Neural progenitor cell (in vitro differentiated cells): ENCODE measurements around the gene SEMG2. TPM values are rescaled to one million over a fixed set of nuclear protein-coding genes. Genes with fewer than 3 reads are reported as not detected.

Experiments
- DNase-seq: peaks from one replicate; pipeline ENCODE4 v3.0.0-alpha.2; 2016; ENCODE audit warnings: low spot score
- H2AFZ ChIP-seq: fragments of 200-600 bp; sonication (generic); replicated peaks from 2 replicates; pipeline ENCODE4 v1.6.1; 2016; ENCODE audit warnings: antibody characterized with exemption
- H3F3A ChIP-seq: fragments of 200-600 bp; sonication (generic); 2 replicates; pipeline ENCODE4 v1.6.1; 2016; ENCODE audit warnings: antibody characterized with exemption, low read depth
- H3K27ac ChIP-seq: fragments of 200-600 bp; sonication (generic); 2 replicates; pipeline ENCODE4 v1.5.1; 2016; ENCODE audit warnings: mild to moderate bottlenecking
- H3K27me3 ChIP-seq: fragments of 200-600 bp; sonication (generic); 2 replicates; pipeline ENCODE4 v1.6.1; 2016; ENCODE audit warnings: mild to moderate bottlenecking, moderate library complexity
- H3K36me3 ChIP-seq: fragments of 200-600 bp; sonication (generic); 2 replicates; pipeline ENCODE4 v1.5.1; 2016
- H3K4me1 ChIP-seq: fragments of 200-600 bp; sonication (generic); 2 replicates; pipeline ENCODE4 v1.6.1; 2016; ENCODE audit warnings: mixed run types
- H3K4me2 ChIP-seq: fragments of 200-600 bp; sonication (generic); 2 replicates; pipeline ENCODE4 v1.6.1; 2016
- H3K4me3 ChIP-seq: fragments of 200-600 bp; sonication (generic); 2 replicates; pipeline ENCODE4 v1.5.1; 2016
- H3K79me2 ChIP-seq: fragments of 200-600 bp; sonication (generic); 2 replicates; pipeline ENCODE4 v1.6.1; 2016; ENCODE audit warnings: low read depth
- H3K9ac ChIP-seq: fragments of 200-600 bp; sonication (generic); 2 replicates; pipeline ENCODE4 v1.6.1; 2016
- H3K9me3 ChIP-seq: fragments of 200-600 bp; sonication (generic); 2 replicates; pipeline ENCODE4 v1.5.1; 2016; ENCODE audit warnings: low read depth
- H4K20me1 ChIP-seq: fragments of 200-600 bp; sonication (generic); 2 replicates; pipeline ENCODE4 v1.6.1; 2016; ENCODE audit warnings: low read depth
- H3K27ac Mint-ChIP-seq: 3 replicates; pipeline ENCODE4 v1.8.0; 2021; ENCODE audit warnings: mixed read lengths
- H3K27me3 Mint-ChIP-seq: 2 replicates; pipeline ENCODE4 v1.8.0; 2022; ENCODE audit warnings: low read depth, mild to moderate bottlenecking, inconsistent platforms, moderate library complexity, mixed read lengths; ENCODE audit not compliant: insufficient read depth
- H3K36me3 Mint-ChIP-seq: 3 replicates; pipeline ENCODE4 v1.8.0; 2021; ENCODE audit warnings: mixed read lengths
- H3K4me1 Mint-ChIP-seq: 3 replicates; pipeline ENCODE4 v1.8.0; 2021; ENCODE audit warnings: mixed read lengths
- H3K4me3 Mint-ChIP-seq: 3 replicates; pipeline ENCODE4 v1.8.0; 2021; ENCODE audit warnings: mild to moderate bottlenecking, moderate library complexity, mixed read lengths
- H3K9me3 Mint-ChIP-seq: 3 replicates; pipeline ENCODE4 v1.8.0; 2020; ENCODE audit warnings: mixed read lengths
- EZH2 ChIP-seq: fragments of 200-600 bp; sonication (generic); IDR thresholded peaks from 2 replicates; pipeline ENCODE4 v1.6.1; 2017; ENCODE audit warnings: antibody characterized with exemption, mild to moderate bottlenecking, moderate library complexity
- EZH2phosphoT487 ChIP-seq: fragments of 200-600 bp; sonication (generic); IDR thresholded peaks from 2 replicates; pipeline ENCODE4 v1.6.1; 2017; ENCODE audit warnings: antibody characterized with exemption
- total RNA-seq: library from RNA; depleted of rRNA; stranded (reverse); fragments of >200 nt; gene quantifications from 2 replicates; pipeline ENCODE4 v1.2.3, GENCODE V29; 2015; ENCODE audit warnings: low replicate concordance
- TF ChIP-seq, protein P1 (sequence below): fragments of 200-600 bp; sonication (generic); IDR thresholded peaks from 2 replicates; pipeline ENCODE4 v1.5.1; 2017; ENCODE audit warnings: antibody characterized with exemption, mild to moderate bottlenecking

The SEMG2 gene
- total RNA-seq, 1 donor from 2014 or later: not detected

GRCh38 chr20:45263556-45264266 lies 42.5 kb downstream of the SEMG2 start:
- Mint-ChIP-seq H3K4me3 (no peak overlapping the region), H3K27ac (no peak overlapping the region), H3K9me3 (no peaks in the 10 kb centered on the region), H3K4me1 (peaks cover 19% of the 10 kb centered on the region), H3K36me3 (no peaks in the 10 kb centered on the region), H3K27me3 (peaks cover 6% of the 10 kb centered on the region)
- Histone ChIP-seq H3K4me1 (peaks cover 8% of the 10 kb centered on the region), H3K27me3 (no peaks in the 10 kb centered on the region), H3K9me3 (no peaks in the 10 kb centered on the region), H3K4me3 (no peak overlapping the region), H3K4me2 (no peak overlapping the region), H3K79me2 (no peaks in the 10 kb centered on the region), H3F3A (no peaks in the 10 kb centered on the region), H3K9ac (no peak overlapping the region), H3K36me3 (no peaks in the 10 kb centered on the region), H2AFZ (no peak overlapping the region), H4K20me1 (no peaks in the 10 kb centered on the region), H3K27ac (no peak overlapping the region)
- TF ChIP-seq, protein P1, sequence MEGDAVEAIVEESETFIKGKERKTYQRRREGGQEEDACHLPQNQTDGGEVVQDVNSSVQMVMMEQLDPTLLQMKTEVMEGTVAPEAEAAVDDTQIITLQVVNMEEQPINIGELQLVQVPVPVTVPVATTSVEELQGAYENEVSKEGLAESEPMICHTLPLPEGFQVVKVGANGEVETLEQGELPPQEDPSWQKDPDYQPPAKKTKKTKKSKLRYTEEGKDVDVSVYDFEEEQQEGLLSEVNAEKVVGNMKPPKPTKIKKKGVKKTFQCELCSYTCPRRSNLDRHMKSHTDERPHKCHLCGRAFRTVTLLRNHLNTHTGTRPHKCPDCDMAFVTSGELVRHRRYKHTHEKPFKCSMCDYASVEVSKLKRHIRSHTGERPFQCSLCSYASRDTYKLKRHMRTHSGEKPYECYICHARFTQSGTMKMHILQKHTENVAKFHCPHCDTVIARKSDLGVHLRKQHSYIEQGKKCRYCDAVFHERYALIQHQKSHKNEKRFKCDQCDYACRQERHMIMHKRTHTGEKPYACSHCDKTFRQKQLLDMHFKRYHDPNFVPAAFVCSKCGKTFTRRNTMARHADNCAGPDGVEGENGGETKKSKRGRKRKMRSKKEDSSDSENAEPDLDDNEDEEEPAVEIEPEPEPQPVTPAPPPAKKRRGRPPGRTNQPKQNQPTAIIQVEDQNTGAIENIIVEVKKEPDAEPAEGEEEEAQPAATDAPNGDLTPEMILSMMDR: no peak
- TF ChIP-seq EZH2phosphoT487 (no peak), EZH2 (no peak)
- no peak for DNase-seq

- Histone ChIP-seq H3K9me3 (no peaks in the 10 kb centered on the region), H3K27ac (no peak overlapping the region), H3K4me1 (no peaks in the 10 kb centered on the region), H3K4me2 (no peak overlapping the region), H4K20me1 (no peaks in the 10 kb centered on the region), H3K4me3 (no peak overlapping the region), H3K9ac (no peak overlapping the region), H3K79me2 (no peaks in the 10 kb centered on the region), H3F3A (no peaks in the 10 kb centered on the region), H3K27me3 (no peaks in the 10 kb centered on the region), H3K36me3 (no peaks in the 10 kb centered on the region), H2AFZ (no peak overlapping the region)
- Mint-ChIP-seq H3K4me3 (no peak overlapping the region), H3K4me1 (peaks cover 6% of the 10 kb centered on the region), H3K27ac (no peak overlapping the region), H3K36me3 (no peaks in the 10 kb centered on the region), H3K9me3 (no peaks in the 10 kb centered on the region), H3K27me3 (peaks cover 2% of the 10 kb centered on the region)
- no peak for DNase-seq
- TF ChIP-seq EZH2phosphoT487: no peak
- no peak for TF ChIP-seq EZH2
- TF ChIP-seq, protein P1: no peak
Observed at GRCh38 chr20:45266977-45267376, 45.8 kb downstream of the SEMG2 start.

- H3K36me3 Mint-ChIP-seq: no peaks in the 10 kb centered on the region
- peaks cover 6% of the 10 kb centered on the region for H3K4me1 Mint-ChIP-seq
- Histone ChIP-seq H3K27me3 (no peaks in the 10 kb centered on the region), H3K4me1 (no peaks in the 10 kb centered on the region), H3K9ac (no peak overlapping the region), H2AFZ (no peak overlapping the region), H3K4me2 (no peak overlapping the region), H3K4me3 (no peak overlapping the region), H3K36me3 (no peaks in the 10 kb centered on the region), H3K27ac (no peak overlapping the region), H3F3A (no peaks in the 10 kb centered on the region), H3K79me2 (no peaks in the 10 kb centered on the region), H4K20me1 (no peaks in the 10 kb centered on the region), H3K9me3 (no peaks in the 10 kb centered on the region)
- peaks cover 2% of the 10 kb centered on the region for H3K27me3 Mint-ChIP-seq
- H3K27ac Mint-ChIP-seq: no peak overlapping the region
- no peaks in the 10 kb centered on the region for H3K9me3 Mint-ChIP-seq
- DNase-seq: no peak
- H3K4me3 Mint-ChIP-seq: no peak overlapping the region
- no peak for TF ChIP-seq EZH2
Observed at GRCh38 chr20:45268531-45268930, 47.4 kb downstream of the SEMG2 start.

DNA sequence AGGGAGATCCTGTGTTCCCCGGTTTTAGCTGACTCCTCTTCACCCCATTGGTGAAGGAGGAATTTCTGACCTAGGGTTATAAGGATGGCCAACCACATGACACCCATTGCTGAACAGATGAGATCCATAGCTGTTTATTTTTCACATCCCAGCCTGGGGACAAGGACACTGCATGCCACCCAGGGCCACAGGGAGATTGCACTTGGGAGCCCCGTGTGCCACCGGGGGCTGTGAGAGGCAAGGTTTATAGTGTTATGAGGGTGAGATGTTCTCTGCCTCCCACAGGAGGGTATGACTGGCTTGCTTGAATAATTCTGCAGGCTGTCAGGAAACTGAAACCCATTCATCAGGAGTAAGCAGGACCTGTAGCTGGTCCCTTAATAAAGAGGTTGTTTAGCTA lies 47.9 kb downstream of the SEMG2 start:
- no peaks in the 10 kb centered on the region for H3F3A ChIP-seq
- H3K36me3 ChIP-seq: no peaks in the 10 kb centered on the region
- no peak overlapping the region for H3K27ac ChIP-seq
- Mint-ChIP-seq H3K4me1 (peaks cover 6% of the 10 kb centered on the region), H3K9me3 (no peaks in the 10 kb centered on the region), H3K27ac (no peak overlapping the region), H3K4me3 (no peak overlapping the region), H3K27me3 (peaks cover 2% of the 10 kb centered on the region), H3K36me3 (no peaks in the 10 kb centered on the region)
- TF ChIP-seq, protein P1: no peak
- TF ChIP-seq EZH2 (no peak), EZH2phosphoT487 (no peak)
- H3K9ac ChIP-seq: no peak overlapping the region
- H2AFZ ChIP-seq: no peak overlapping the region
- H3K9me3 ChIP-seq: no peaks in the 10 kb centered on the region
- H3K4me3 ChIP-seq: no peak overlapping the region
- no peaks in the 10 kb centered on the region for H3K27me3 ChIP-seq
- no peak overlapping the region for H3K4me2 ChIP-seq
- H3K4me1 ChIP-seq: no peaks in the 10 kb centered on the region
- no peak for DNase-seq
- H3K79me2 ChIP-seq: no peaks in the 10 kb centered on the region
- H4K20me1 ChIP-seq: no peaks in the 10 kb centered on the region
